NT2/D1 (cell line): ENCODE data around the gene PIK3CB.

Experiments
- SUZ12 ChIP-seq: IDR thresholded peaks from 2 replicates; pipeline ENCODE4 v1.6.1; 2011; ENCODE audit not compliant: insufficient read length, insufficient read depth; ENCODE audit errors: extremely low read depth
- YY1 ChIP-seq: IDR thresholded peaks from 2 replicates; pipeline ENCODE4 v1.6.1; 2011; ENCODE audit not compliant: insufficient read length, insufficient read depth
- ZNF274 ChIP-seq: IDR thresholded peaks from 2 replicates; pipeline ENCODE4 v1.6.1; 2011; ENCODE audit warnings: mild to moderate bottlenecking, low read depth, low read length

DNA sequence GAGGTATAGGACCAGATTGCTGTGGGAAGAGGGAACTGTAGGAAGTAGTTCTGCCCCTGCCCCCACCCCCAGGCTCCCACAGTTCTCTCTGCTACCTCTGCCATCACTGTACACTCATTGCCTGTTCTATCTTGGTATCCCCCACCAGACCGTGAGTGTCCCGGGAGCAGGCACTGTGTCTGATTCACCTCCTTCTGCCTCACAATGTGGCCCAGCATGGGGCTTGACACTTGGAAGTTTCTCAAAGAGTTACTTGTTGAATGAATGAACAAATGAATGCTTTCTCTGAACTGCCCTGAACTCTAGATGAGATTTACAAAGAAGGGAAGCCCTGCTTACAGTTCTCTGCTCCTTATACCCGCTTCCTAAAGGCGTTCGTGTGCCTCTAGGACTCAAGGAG is 27.1 kb upstream of the PIK3CB start:
- no peak for TF ChIP-seq SUZ12
- no peak for TF ChIP-seq YY1
- no peak for TF ChIP-seq ZNF274
